ENCODE data around the gene PTPRT. TPM values are rescaled to one million over a fixed set of nuclear protein-coding genes. Genes with fewer than 3 reads are reported as not detected.

PTPRT gene
- total RNA-seq, 1 experiment from 2014 or later = not detected

DNA sequence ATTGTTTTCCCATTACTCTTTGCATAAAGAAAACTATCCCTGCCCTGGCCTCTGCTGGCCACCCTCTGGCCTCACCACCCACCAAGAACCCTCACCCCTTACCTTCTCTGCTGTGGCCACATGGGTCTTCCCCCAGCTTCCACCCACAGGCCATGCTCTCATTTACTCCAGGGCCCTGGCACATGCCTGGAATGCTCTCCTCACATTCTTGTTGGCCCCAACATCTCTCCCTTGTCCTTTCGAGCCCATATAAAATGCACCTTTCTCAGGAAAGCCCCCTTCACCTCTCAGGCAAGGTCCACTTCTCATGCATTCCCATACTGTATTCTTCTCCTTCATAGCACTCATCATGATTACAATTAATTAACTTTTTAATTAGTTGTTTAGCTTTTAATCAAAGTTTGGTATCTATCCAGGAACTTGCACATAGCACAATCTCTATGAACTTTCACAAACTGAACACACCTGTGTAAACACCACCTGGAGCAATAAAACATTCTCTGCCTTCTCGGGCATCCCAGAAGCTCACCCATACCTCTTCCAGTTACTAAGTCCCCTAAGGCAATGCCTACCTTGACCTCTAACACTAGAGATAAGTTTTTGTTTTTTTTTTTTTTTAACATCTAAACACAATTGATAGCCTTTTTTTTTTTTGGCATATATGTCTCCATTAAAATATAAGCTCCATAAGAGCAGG, 617.2 kb downstream of the PTPRT start:
- CTCF ChIA-PET = no interaction called here
- no peak overlapping the region for H3K4me3 ChIP-seq (ENCODE audit: low read length)
- no peak overlapping the region for H2AFZ ChIP-seq (ENCODE audit: low read length)
- no peak for ATAC-seq
- no peaks in the 10 kb centered on the region for H4K20me1 ChIP-seq (ENCODE audit: low read length)
- no peak overlapping the region for H3K27ac ChIP-seq (ENCODE audit: low read length)
- no peaks in the 10 kb centered on the region for H3K4me1 ChIP-seq (ENCODE audit: insufficient read depth, low read length)
- no TSS peak for BruUV-seq (replicated peaks)
- intact Hi-C loops (cut with micrococcal nuclease) = no loop called here
- no peaks in the 10 kb centered on the region for H3F3A ChIP-seq (ENCODE audit: low read length, unreplicated experiment)
- no peaks in the 10 kb centered on the region for H3K9me2 ChIP-seq (replicated peaks; ENCODE audit: low read length)
- H3K27me3 ChIP-seq (ENCODE audit: low read length) = no peaks in the 10 kb centered on the region
- H3K36me3 ChIP-seq (ENCODE audit: low read depth, low read length) = no peaks in the 10 kb centered on the region
- POLR2A ChIA-PET (ENCODE audit: unreplicated experiment) = no interaction called here
- peaks cover 36% of the 10 kb centered on the region for H3K9me3 ChIP-seq (ENCODE audit: low read length)
- H3K9ac ChIP-seq (ENCODE audit: low read length) = no peak overlapping the region
- DNase-seq = no peak
- TF ChIP-seq EZH2 (IDR thresholded peaks at IDR 0.05; ENCODE audit: low read length, unreplicated experiment) = no peak
- no peak for TF ChIP-seq CTCF (conservative IDR thresholded peaks at IDR 0.05; ENCODE audit: low read depth, low read length)
- no peak for TF ChIP-seq EZH2phosphoT487 (IDR thresholded peaks at IDR 0.05; ENCODE audit: borderline replicate concordance, low read length)
- H3K79me2 ChIP-seq (ENCODE audit: low read length) = no peaks in the 10 kb centered on the region
- no peak overlapping the region for H3K4me2 ChIP-seq (ENCODE audit: low read length)

DNA sequence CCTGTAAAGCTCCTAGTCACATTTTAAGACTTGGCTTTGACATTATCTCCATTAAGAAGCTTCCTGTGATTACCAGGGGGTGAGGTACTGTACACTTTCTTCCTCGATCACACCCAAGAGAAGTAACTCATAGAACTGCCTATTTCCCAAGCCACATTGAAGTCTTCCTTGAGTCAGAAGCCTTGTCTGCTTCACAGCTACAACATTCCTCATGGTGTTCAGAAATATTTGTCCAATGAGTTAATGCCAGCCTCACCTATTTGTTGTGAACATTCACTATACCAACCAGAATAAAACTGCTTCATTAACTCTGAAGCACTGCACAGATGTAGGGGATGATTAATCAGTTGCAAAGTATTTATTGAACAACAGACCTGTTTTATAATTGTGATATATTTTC, 622.3 kb downstream of the PTPRT start:
- Histone ChIP-seq H3K4me2 (ENCODE audit: low read length) (no peak overlapping the region), H3K27ac (ENCODE audit: low read length) (no peak overlapping the region), H3K36me3 (ENCODE audit: low read depth, low read length) (no peaks in the 10 kb centered on the region), H3K4me3 (ENCODE audit: low read length) (no peak overlapping the region), H3K27me3 (ENCODE audit: low read length) (no peaks in the 10 kb centered on the region), H3K9me3 (ENCODE audit: low read length) (peaks cover 34% of the 10 kb centered on the region), H2AFZ (ENCODE audit: low read length) (no peak overlapping the region), H3F3A (ENCODE audit: low read length, unreplicated experiment) (no peaks in the 10 kb centered on the region), H3K79me2 (ENCODE audit: low read length) (no peaks in the 10 kb centered on the region), H3K9me2 (replicated peaks; ENCODE audit: low read length) (no peaks in the 10 kb centered on the region), H3K4me1 (ENCODE audit: insufficient read depth, low read length) (no peaks in the 10 kb centered on the region), H4K20me1 (ENCODE audit: low read length) (no peaks in the 10 kb centered on the region), H3K9ac (ENCODE audit: low read length) (no peak overlapping the region)
- ChIA-PET POLR2A (ENCODE audit: unreplicated experiment) (no interaction called here), CTCF (no interaction called here)
- no peak for ATAC-seq
- DNase-seq = no peak
- BruUV-seq (replicated peaks) = no TSS peak
- intact Hi-C loops (cut with micrococcal nuclease) = no loop called here
- TF ChIP-seq CTCF (conservative IDR thresholded peaks at IDR 0.05; ENCODE audit: low read depth, low read length) = no peak
- no peak for TF ChIP-seq EZH2phosphoT487 (IDR thresholded peaks at IDR 0.05; ENCODE audit: borderline replicate concordance, low read length)
- TF ChIP-seq EZH2 (IDR thresholded peaks at IDR 0.05; ENCODE audit: low read length, unreplicated experiment) = no peak

DNA sequence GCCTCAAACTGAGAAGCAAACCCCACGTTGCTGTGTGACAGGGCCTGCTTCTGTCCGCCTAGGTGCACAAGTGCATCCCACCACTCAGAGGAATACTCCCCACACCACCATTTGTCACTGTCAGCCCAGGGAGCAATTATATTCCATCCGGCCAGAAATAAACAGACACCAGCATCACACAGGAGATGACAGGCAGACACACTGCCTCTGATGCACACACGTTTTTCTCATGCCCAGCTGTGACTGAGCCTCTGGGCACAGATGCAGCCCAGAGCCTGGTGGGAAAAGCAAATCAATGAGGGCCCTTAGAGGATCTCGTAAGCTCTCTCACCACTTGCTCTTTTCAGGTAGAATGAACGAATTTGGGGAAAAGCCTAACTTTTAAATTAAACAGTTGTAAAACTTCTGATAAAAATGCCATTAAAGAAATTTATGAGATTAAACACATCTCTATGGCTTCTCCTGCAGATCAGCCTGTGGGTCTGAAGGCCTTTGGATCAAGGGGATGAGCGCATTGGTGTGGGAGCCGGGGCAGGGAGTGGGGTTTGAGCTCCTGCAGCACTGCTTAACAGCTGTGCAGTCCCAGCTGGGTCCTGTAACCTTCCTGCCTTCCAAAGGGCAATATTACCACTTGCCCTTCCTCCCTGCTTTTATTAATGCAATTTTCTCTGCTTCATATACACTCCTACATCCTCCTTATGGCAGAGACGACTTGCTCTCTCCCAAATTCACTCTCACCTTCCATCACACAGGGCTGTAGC, 624.3 kb downstream of the PTPRT start:
- no peaks in the 10 kb centered on the region for H3K9me2 ChIP-seq (replicated peaks; ENCODE audit: low read length)
- no peak overlapping the region for H3K27ac ChIP-seq (ENCODE audit: low read length)
- intact Hi-C loops (cut with micrococcal nuclease) = no loop called here
- H3K36me3 ChIP-seq (ENCODE audit: low read depth, low read length) = no peaks in the 10 kb centered on the region
- TF ChIP-seq CTCF (conservative IDR thresholded peaks at IDR 0.05; ENCODE audit: low read depth, low read length) (no peak), EZH2 (IDR thresholded peaks at IDR 0.05; ENCODE audit: low read length, unreplicated experiment) (no peak), EZH2phosphoT487 (IDR thresholded peaks at IDR 0.05; ENCODE audit: borderline replicate concordance, low read length) (no peak)
- ChIA-PET CTCF (no interaction called here), POLR2A (ENCODE audit: unreplicated experiment) (no interaction called here)
- H3K27me3 ChIP-seq (ENCODE audit: low read length) = no peaks in the 10 kb centered on the region
- no TSS peak for BruUV-seq (replicated peaks)
- H4K20me1 ChIP-seq (ENCODE audit: low read length) = no peaks in the 10 kb centered on the region
- DNase-seq (no peak), ATAC-seq (no peak)
- no peaks in the 10 kb centered on the region for H3K79me2 ChIP-seq (ENCODE audit: low read length)
- no peak overlapping the region for H3K4me3 ChIP-seq (ENCODE audit: low read length)
- H2AFZ ChIP-seq (ENCODE audit: low read length) = no peak overlapping the region
- H3K4me2 ChIP-seq (ENCODE audit: low read length) = no peak overlapping the region
- H3K4me1 ChIP-seq (ENCODE audit: insufficient read depth, low read length) = no peaks in the 10 kb centered on the region
- H3F3A ChIP-seq (ENCODE audit: low read length, unreplicated experiment) = no peaks in the 10 kb centered on the region
- no peak overlapping the region for H3K9ac ChIP-seq (ENCODE audit: low read length)
- H3K9me3 ChIP-seq (ENCODE audit: low read length) = peaks cover 40% of the 10 kb centered on the region

Data from PC-3 (cell line).